ENCODE data around the gene ANKRD13D.

ANKRD13D gene

DNA sequence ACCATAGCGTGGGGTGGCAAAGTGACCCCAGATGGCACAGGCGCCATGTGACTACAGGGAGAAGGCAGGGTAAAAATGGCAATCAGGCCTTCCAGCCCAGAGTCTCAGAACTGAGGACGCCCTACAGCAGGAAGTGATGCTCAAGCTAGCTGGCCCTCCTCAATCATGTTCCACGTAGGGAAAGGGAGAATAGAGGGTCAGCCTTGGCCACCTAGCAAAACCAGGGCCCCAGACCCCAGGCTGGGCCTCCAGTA, 978 bp upstream of the ANKRD13D start:
- no peak for DNase-seq

DNA sequence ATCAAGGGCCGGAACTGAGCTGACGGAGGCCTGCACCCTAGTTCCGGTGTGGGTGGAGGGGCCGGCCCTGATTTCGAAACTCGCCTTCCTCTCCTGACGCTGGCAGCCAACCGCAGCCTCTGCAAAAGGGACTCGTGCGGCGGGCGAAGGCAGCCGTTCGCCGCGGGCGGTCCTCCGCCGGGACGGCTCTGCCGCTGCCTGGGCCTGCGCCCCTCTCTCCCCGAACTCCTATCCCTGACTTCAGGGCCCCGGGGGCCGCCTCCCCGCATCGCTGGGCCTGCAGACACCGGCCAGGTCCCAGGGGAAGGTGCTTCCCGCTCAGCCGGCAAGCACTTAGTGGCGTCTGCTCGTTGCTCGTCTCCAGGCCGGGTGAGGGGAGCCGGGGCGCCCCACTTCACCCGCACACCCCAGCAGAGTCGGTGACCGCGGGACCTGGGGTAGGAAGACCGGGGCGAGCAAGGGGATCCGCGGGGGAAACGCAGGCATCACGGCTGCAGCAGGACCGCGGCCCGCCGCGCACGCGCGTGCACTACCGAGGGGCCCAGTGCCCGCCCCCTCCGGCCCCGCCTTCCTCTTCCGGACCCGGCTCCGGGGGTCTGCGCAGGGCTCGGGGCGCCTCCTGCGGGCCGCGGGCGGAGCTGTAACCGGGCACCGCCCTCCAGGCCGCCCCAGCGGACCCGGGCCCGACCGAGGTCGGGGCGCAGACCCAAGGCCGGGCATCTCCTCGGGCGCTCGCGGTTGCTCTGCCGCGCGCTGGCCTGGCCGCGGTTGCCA, 464 bp upstream of the ANKRD13D start:
- peak; percentile 83 for DNase-seq

DNA sequence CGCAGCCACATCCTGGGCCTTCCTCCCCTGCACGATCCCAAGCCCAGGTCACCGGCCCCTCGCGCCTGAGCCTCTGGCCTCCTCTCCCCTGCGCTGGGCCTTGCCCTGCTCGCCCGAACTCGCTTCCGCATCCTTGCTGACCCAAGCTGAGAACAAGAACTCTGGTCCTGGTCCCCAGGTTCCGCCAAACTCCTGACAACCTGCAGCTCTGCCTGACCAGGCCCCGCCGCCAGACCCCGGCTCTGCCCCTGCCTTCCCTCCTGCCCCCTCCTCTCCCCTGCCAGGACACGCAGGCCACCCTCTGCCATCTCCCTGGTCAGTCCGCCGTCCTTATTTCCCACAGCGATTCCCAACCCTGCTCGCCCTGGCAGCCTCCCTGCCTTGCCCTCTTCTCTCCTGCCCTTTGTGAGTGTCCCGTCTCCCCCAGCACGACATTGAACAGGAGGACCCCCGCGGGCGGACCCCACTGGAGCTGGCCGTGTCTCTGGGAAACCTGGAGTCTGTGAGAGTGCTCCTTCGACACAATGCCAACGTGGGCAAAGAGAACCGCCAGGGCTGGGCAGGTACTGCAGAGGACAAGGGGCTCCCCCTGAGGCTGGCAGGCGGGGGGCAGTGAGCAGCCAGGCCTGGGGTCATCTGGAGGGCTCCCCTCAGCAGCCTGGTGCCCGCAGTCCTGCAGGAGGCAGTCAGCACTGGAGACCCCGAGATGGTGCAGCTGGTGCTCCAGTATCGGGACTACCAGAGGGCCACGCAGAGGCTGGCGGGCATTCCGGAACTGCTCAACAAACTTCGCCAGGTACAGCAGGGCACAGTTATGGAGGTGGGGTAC, 762 bp downstream of the ANKRD13D start:
- no peak for DNase-seq

DNA sequence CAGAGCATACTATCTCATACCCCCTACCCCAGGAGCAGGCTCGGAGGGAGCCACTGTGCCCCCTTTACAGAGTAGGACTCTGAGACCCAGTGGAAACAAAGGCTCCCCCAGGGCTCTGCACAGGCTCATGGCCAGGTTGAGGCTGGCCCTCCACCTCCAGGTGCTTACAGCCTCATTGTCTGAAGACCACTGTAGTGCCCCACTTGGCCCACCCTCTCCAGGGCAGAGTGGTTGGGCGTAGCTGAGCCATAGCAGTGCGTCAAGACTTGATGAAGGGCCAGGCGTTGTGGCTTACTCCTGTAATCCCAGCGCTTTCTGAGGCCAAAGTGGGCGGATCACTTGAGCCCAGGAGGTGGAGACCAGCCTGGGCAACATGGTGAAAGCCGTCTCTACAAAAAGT, 1.7 kb downstream of the ANKRD13D start:
- DNase-seq, result no peak

DNA sequence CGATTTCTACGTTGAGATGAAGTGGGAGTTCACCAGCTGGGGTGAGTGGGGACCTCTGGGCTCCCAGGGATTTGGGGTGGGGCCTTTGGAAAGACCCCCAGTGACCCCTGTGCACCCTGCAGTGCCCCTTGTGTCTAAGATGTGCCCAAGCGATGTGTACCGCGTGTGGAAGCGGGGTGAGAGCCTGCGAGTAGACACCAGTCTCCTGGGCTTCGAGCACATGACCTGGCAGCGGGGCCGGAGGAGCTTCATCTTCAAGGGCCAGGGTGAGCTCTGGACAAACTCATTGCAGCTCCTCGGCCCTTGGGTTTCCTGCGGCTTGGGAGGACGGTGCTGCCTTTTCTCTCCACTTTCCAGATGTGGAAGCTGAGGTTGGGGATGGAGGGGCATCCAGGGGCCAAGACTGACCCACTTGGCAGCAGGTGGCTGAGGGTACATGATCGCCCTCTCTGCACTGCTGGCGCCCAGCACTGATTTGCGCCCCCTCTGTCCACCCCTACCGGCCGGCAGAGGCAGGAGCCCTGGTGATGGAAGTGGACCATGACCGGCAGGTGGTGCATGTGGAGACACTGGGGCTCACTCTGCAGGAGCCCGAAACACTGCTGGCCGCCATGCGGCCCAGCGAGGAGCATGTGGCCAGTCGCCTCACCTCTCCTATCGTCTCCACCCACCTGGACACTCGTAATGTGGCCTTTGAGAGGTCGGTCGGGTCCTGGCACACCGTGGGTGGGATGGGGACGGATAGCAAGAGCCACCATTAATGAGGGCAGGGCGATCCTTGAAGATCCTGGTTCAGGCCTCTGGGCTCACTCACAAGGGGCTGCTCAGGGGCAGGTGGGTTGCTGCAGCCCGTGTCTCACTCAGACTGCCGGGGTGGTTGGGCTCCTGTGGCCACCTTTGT, 2.6 kb downstream of the ANKRD13D start:
- no peak for DNase-seq

- no peak for DNase-seq
Observed at GRCh38 chr11:67292671-67293070, 3.6 kb downstream of the ANKRD13D start.

DNA sequence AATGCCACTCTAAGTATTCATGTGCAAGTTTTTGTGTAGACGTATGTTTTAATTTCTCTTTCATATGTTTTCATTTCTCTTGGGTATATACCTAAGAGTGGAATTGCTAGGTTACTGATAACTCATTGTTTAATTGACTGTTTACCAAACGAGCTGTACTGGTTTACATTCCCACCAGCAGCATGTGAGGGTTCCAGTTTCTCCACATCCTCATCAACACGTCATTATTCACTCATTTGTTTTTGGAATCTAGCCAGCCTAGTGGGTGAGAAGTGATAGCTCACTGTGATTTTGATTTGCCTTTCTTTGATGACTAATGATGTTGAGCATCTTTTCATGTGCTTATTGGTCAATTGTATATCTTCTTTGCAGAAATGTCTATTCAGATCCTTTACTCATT, 4.0 kb downstream of the ANKRD13D start:
- no peak for DNase-seq

- no peak for DNase-seq
Observed at GRCh38 chr11:67295846-67296245, 6.7 kb downstream of the ANKRD13D start.

DNA sequence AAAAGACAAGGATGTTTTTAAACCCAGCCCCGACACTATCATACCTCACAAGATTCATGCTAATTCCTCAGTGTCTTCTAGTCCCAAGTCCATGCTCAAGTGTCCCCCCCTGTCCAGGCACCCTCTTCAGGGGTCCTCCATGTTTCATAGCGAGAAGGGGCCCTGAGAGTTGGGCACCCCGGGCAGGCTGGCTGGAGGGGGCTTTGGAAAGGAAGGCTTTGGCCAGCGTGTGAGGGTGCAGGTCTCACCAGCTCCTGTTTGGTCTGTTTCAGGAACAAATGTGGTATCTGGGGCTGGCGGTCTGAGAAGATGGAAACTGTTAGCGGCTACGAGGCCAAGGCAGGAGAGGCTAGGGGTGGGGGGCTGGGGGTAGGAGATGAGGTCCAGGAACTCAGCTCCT, 9.7 kb downstream of the ANKRD13D start:
- DNase-seq, result no peak

DNA sequence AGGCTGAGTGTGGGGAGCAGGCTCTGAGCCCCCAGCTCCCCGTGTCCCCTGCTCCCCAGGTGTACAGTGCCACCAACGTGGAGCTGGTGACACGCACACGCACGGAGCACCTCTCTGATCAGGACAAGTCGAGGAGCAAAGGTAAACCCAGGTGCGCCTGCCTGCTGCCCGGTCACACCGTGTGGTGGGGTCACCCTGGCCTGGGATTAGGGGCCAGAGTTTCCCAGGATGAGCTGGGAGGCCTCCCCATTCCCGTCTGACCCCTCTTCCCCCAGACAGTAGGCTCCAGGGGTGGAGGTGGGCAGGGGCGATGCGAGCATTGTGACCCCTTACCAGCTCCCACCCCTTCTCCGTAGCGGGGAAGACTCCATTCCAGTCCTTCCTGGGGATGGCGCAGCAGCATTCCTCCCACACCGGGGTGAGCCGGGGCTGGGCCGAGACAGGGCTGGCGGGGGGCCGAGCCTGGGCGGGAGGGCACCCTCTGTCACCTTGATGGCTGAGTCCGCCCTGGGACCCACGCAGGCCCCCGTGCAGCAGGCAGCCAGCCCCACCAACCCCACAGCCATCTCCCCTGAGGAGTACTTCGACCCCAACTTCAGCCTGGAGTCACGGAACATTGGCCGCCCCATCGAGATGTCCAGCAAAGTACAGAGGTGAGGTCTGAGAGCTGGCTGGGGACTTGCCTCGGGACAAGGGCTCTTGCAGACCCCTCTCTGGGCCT, 10.5 kb downstream of the ANKRD13D start:
- no peak for DNase-seq

DNA sequence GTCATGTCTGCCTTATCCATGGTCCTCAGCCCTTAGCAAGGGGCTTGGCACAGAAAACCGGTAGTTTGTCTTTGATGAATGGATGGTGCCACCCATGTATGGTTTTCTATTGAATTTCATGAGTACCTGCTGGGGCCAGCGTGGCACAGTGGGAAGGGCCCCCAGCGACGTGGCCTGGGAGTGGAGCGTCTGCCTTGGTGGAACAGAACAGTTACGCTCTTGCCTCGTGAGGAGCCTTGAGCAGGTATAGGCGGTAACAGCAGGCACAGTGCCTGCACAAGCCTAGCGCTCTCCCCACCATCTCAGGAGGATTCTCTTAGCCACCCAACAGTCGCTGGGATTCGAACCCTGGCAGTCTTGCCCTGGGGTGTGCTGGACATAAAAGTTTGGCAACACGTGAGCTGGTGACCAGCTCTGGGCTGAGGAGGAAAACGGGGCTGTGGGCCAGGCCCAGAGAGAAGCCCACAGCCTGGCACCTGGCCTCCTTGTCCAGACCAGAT, 11.2 kb downstream of the ANKRD13D start:
- no peak for DNase-seq

DNA sequence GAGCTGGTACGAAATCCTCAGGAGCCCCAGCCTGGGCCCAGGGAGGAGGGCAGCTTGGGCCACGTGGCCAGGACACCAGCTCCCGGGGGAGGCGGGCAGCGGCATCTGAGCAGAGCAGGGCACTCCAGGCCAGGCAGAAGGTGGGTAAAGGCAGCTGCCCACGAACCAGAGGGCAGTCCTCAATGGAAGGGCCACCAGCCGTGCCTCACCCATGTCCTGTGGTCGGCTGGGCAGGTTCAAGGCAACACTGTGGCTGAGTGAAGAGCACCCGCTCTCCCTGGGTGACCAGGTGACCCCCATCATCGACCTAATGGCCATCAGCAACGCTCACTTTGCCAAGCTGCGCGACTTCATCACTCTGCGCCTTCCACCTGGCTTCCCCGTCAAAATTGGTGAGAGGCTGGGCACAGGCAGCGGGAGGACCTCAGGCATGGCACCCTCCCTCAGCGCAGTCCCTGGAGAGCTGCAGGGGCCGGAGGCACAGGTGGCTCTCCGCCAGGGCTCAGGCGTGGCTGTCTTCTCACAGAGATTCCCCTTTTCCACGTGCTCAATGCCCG, 11.7 kb downstream of the ANKRD13D start:
- DNase-seq, result no peak

DNA sequence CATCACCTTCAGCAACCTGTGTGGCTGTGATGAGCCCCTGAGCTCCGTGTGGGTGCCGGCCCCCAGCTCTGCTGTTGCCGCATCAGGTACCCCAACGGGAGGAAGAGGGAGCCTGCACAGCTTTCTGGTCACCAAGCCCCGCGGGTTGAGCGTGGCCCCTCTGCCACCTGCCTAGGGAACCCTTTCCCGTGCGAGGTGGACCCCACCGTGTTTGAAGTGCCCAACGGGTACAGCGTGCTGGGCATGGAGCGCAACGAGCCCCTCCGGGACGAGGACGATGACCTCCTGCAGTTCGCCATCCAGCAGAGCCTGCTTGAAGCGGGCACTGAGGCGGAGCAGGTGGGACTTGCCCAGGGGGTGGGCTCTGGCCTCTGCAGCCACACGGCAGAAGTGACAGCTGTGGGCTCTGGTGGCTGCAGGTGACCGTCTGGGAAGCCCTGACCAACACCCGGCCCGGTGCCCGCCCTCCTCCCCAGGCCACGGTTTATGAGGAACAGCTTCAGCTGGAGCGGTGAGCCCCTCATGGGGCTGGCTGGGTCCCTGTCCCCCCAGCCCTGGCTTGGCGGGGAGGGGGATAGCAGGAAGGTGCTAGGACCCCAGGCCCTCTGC, 12.3 kb downstream of the ANKRD13D start:
- DNase-seq, result no peak

GRCh38 chr11:67301951-67302516, 12.9 kb downstream of the ANKRD13D start:
- no peak for DNase-seq

DNA sequence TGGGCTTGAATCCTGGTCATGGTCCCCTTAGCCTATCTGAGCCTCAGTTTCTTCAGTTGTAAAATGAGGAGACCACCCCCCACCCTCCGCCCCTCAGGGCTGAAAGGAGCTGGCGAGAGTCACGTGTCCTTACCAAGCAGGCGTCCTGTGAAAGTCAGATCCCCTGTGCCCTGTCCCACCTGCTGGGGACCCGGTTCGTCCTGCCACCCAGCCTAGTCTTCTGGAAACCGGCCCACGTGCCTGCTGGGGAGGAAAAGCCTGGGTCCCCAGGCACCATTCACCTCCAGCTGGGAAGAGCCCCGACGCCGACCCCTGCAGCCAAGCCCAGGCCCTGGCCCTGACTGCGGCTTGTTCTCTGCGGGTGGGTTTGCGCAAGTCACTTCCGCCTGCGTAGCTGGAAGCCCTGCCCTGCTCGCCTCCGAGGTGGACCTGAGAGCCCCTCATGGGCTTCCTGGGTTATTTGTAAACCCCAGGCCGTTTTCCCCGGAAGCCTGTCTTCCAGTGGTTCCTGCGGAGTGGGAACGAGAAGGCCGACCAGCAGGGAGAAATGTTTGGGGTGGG, 13.5 kb downstream of the ANKRD13D start:
- no peak for DNase-seq

DNA sequence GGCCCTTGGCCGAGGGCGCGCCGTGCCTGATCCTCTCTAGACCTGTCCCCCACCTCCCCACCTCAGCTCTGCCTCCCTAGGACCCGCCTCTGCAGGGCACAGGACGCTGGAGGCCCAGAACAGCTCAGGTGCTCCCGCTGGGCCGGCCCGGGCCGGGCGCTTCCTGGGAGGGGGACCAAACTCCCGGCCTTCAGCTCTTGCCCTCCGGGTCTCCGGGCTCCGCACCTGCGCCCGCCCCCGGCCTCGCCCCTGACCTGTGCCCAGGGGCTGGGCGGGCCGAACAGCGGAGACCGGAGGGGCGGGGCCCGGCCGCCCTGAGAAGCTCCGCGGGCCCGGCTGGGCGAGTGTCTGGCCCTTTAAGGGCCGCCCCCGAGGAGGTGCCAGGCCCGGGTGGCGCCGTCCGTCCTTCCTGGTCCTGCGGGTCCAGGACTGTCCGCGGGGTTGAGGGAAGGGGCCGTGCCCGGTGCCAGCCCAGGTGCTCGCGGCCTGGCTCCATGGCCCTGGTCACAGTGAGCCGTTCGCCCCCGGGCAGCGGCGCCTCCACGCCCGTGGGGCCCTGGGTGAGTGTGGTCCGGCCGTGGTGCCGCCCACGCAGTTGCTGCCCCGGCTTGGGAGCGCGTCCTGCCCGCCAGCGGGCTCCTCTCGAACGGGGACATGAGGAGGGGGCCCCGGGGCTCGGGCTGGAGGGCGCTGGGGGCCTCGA, 14.2 kb downstream of the ANKRD13D start, which contains the start of gene SSH3:
TSS of gene SSH3 (plus strand) at position 399 of the 703 bp plus-strand sequence. CDS start at position 495, 96 bp downstream.
- DNase-seq, result peak; percentile 70

DNA sequence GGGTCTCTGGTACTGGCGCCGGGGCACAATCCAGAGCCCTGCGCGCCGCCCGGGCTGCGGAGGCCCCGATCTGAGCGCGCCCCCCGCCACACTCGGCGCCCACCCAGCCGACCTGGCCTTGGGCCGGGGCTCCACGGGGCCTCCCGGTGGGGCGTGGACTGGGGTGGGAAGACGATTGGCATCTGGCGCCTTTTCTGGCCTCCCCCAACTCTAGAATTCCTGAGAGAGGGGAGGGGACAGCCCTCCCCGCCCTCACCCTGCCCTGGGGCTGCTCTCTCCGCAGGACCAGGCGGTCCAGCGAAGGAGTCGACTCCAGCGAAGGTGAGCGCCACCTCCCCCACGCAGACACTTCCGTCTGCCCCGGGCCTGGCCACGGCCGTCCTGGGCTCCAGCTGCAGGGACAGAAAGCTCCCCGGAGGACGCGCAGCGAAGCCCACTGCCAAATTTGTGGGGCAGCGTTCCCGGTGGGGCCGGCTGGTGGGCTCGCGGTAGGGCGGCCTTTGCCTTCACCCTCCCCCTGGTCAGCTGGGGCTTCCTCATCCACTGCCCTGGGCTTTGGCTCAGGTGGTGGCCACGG, 14.8 kb downstream of the ANKRD13D start:
- no peak for DNase-seq

DNA sequence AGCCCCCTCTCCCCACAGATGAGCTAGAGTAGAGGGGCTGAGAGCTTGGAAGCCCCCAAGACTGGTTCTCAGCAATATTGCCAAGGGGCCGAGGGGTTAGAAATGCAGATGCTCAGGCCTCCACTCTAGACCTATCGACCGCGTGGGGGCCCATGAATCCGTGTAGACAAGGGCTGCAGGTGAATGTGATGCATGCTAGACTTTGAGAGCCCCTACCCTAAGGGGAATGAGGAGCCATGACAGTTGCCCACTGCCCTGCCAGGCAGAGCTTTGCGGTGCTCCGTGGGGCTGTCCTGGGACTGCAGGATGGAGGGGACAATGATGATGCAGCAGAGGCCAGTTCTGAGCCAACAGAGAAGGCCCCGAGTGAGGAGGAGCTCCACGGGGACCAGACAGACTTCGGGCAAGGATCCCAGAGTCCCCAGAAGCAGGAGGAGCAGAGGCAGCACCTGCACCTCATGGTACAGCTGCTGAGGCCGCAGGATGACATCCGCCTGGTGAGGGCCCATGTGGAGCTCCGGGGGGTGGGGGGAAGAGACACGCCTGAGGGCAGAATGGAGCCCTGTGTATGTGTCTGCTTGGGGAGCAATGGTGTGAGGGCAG, 15.5 kb downstream of the ANKRD13D start:
- DNase-seq, result no peak

DNA sequence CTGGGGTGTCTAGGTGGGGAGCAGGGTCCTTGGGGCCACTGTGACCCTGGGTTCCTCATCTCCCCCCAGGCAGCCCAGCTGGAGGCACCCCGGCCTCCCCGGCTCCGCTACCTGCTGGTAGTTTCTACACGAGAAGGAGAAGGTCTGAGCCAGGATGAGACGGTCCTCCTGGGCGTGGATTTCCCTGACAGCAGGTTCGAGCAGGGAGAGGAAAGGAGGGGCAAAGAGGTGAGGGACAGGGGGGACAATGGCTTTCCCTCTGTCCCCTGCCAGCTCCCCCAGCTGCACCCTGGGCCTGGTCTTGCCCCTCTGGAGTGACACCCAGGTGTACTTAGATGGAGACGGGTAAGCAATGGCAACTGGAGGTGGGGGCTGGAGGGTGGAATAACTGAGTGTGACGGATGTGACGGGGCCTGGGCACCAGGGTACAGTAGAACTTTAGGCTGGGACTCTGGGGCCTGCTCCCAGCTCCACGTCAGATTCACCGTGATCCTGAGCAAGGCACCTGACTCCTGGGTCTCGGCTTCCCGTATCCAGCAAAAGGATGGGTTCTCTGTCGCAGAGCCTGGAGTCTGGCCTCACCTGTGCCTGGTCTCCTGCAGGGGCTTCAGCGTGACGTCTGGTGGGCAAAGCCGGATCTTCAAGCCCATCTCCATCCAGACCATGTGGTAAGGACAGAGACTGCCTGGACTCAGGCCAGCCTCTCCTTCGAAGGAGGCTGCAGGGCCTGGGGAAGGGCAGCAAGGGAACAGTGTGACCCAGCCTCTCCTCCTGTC, 17.9 kb downstream of the ANKRD13D start:
- no peak for DNase-seq

Data from midbrain (tissue), 1 donor.